SKM-1 (cell line): ENCODE data around the gene NUDT16L1.
"Not testable (repeated sequence)": the region's sequence is repeated elsewhere in the genome, so short reads cannot be mapped to it uniquely, and the experiment has no call there.

ENCODE experiments used
- DNase-seq: peaks from one replicate; lab custom pipeline; 2025; ENCODE audit not compliant: unreplicated experiment; lab: John Stamatoyannopoulos, UW

The NUDT16L1 gene

DNA sequence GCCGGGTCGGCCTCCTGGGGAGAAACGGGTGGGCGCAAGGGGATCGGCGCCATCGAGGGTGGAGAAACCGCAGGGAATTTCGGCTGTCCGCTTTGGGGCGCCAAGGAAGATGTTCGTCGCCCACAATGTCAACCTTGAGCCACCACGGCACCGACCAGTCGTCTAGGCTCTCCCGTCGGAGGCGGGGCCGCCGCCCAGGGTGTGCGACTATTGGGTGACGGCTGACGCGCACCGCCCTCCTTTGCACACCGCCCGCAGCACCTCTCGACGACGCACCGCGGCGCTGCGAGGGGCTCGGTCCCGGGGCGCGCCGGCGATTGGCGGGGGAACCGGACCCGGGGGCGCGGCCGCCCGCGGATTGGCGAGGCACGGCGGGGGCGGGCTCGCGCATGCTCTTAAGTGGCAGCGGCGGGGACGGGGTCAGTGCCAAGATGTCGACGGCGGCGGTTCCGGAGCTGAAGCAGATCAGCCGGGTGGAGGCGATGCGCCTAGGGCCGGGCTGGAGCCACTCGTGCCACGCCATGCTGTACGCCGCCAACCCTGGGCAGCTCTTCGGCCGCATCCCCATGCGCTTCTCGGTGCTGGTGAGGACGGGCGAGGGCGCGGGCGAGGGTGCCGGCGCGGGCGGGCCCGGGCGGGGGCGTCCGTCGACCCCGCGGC is at the start of gene NUDT16L1:
NUDT16L1 (plus strand) TSS at position 267 of the 660 bp plus-strand sequence; CDS start at position 432, 165 bp downstream.
- DNase-seq = peak; percentile 92

DNA sequence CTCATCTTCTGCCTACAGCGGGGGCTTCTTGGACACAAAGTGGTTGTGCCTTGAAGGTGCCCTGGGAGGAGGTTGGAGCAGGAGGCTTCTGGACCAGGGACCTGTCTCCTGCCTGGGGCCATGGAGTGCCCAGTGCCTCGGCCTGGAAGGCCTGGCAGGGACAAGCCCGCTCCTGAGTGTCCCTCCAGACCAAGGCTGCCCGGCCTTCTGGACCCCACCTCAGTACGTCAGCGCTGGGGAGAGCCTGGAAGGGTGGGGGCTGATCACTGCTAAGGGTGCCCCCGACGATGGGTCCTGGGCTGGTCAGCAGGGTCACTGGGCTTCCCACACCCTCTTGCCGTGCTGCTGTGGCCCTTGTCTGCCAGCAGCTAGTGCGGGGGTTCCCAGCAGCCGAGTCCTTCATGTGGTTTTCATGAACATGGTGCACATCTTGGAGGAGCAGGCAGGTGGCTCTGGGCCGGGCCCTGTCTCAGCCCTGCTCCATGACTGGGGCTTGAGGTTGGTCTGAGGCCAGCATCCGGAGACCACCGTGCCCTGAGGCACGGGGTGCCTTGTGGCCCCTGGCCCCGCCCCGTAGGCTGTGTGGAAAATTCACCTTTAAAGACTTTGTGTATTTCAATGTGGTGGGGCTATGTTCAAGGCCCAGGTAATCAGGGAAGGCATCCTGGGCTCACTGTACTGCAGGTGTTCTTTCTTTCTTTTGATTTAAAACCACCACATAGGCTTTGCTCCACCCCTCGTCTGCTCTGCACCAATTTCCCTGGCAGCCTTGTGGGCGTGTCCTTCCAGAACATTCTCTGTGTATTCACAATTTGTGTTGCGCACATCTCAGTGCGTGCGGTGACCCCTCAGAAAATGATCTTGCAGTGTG is 46.4 kb upstream of the NUDT16L1 start:
- no peak for DNase-seq

DNA sequence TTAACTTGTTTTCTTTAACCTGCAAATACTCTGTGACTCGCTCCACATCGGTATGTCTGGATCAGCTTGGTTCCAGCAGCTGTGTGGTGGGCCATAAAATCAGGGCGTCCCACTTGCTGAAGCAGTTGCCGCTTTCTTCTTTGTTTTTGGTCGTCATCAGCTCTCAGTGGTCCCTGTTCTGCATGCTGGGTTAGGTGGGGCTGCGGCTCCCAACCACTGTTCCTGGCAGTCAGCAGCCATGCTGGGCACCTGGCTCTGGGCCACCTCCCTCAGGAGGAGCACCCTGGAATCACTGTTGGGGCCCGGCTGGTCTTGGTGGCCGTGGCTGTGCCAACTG is 45.8 kb upstream of the NUDT16L1 start:
- no peak for DNase-seq

DNA sequence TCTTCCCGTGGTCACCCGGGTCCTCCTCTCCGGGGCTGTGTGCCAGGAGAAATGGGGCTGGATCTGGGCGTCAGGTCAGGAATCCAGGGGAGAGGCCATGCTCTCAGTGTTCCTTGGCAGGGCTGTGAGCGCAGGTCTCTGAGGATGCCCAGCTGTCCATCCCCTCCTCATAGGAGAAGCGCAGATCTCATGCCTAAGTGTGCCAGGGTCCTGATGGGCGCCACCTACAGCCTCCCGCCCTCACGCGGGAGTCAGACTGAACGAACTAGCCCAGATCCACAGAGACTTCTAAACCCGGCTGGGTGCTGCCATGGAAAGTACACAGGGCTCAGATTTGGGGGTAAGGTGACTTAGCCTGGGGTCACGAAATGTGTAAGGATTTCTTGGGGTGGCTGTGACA is 44.4 kb upstream of the NUDT16L1 start:
- DNase-seq = no peak

DNA sequence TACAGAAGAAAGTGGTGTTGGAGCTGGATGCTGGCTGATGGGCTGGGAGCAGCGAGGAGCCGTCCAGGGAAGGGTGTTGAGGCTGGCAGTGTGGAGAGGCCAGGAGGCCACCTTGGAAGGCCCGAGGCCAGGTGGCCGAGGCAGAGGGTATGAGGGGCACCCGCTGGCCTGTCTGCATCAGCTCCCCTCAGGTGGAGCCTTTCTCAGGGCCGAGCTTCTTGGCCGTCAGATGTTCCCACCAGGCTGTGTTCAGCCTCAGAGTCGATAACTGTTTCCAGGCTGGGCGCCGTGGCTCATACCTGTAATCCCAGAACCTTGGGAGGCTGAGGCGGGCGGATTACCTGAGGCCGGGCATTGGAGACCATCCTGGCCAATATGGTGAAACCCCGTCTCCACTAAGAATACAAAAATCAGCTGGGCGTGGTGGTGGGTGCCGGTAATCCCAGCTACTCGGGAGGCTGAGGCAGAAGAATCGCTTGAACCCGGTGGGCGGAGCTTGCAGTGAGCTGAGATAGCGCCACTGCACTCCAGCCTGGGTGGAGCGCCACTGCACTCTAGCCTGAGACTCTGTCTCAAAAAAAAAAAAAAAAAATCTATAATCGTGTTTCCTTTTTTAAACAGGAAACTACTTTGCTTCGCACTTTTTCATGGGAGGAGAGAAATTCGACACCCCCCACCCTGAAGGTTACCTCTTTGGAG is 43.5 kb upstream of the NUDT16L1 start:
- no peak for DNase-seq

DNA sequence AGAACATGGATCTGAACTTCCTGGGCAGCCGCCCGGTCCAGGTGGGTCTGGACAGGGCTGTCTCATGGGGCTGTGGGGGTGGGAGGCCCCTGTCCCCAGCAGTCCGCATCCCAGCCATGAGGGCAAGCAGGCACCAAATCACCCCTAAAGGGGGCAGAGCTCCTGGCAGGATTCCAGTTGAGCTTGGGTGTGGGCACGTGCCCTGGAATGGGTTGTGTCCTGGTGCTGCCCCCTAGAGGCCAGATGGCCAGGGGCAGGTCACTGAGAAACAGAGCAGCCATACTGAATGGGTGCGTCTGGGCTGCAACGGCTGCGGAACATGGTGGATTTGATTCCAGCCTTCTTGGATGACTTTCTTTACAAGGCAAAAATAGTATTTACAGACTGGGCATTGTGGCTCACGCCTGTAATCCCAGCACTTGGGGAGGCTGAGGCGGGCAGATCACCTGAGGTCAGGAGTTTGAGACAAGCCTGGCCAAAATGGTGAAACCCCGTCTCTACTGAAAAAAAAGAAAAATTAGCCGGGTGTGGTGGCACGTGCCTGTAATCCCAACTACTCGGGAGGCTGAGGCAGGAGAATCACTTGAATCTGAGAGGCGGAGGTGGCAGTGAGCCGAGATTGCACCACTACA is 42.8 kb upstream of the NUDT16L1 start:
- DNase-seq = not testable (repeated sequence)

DNA sequence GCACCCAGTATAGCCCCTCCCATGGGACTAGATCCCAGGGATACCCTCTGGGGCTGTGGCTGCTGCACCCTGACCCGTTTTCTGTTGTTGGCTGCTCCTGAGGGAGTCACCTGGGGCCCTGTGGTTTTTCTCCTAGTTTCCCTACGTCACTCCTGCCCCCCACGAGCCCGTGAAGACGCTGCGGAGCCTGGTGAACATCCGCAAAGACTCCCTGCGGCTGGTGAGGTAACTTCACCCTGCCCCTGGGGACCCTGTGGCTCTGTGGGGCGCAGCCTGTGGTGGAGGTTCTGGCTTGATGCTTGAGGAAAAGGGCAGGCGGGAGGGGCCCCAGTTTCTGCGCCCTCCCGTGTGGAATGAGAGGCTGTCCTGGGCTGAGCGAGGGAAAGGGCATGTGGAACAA is 41.5 kb upstream of the NUDT16L1 start:
- no peak for DNase-seq

DNA sequence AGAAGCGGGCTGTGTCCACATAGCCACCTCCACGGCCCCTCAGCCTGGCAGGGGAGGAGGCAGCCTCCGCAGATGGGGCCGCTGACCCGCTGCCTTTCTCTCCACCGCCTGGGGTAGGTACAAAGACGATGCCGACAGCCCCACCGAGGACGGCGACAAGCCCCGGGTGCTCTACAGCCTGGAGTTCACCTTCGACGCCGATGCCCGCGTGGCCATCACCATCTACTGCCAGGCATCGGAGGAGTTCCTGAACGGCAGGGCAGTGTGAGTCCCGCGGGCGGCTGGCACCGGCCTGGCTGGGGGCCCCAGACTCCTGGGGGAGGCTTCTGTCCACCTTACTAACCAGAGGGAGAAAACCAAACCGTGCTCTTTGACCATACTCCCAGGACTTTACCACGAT is 40.8 kb upstream of the NUDT16L1 start:
- no peak for DNase-seq

DNA sequence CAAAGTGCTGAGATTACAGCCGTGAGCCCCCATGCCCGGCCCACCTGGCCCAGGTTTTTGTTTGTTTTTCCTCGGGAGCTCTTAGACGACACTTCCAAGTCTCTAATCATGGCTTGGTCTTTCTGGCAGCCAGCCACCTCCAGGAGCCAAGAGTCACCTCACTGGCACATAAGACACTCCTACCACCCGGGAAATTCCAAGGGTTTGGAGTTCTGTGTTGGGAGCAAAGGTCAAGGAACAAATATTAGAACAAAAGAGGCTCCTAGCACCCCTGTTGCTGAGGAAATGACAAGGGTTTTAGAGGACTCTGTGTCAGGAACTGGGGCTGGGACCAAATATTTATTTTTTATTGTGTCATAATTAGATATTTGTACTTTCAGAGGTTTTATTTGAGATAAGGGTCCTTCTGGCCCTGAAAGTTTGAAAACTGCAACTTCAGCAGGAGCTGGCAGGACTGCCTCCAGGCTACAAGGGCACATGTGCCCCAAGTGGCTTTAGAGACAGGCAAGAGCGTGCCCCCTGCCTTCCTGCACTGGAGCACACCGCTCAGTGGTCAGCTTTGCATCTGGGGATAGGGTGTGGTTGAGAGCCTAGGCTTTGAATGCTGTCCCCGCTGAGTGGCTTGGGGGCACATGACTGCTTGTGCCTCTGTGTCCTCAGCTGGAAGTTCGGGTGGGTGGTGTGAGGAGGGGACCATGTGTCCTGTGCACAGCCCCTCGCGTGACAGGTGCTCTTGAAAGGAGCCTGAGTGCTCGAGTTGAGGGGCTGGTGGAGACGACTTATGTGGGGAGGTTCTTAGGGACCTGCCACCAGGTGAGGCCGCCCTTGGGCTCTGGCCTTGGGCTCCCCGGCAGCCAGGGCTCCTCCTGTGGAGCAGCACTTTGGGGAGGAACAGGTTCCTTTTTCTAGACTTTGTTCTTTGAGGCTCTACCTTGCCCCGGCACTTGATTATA is 39.1 kb upstream of the NUDT16L1 start:
- DNase-seq = no peak

DNA sequence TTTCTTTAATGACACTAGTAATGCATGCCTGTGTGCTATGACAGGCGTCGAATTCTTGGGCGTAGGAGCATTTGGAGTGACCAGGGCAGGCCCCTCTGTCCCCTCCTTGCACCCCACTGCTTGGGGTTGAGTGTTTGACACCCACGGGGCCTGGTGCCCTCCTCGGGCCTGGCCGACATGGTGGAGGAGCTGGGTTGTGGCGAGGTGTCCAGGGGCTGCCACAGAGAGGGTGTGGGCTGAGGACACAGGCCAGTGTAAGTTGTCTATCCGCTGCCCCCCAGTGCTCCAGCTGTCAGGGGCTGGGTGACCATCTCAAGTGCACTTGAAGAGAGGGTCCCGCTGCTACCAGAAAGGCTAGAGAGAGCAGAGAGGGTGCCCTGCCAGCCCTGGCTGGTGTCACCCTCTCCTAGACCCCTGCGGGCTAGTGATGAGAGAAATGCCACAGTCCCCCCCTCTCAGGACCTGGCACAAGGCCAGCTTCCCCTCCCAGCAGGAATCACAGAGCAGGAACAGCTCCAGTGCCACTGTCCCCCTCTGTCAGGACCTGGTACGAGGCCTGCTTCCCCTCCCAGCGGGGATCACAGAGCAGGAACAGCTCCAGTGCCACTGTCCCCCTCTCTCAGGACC is 38.3 kb upstream of the NUDT16L1 start:
- no peak for DNase-seq

DNA sequence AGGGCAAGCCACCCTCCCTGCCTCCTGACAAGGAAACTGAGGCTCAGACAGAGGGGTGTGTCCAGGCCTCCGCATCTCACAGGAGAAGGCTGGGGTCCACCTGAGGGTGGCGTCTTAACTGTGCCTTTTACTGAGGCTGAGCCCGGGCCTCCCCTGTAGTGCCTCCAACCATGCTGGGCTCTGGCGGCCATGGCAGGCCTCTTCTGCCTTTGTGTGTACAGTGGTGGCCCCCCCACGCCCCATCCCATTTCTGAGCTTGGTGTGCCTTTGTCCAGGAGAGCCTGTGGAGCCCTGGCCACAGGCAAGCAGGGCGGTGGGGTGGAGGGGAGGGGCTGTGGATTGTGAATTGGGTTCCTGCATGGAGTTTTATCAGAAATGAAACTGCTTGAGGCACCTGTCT is 37.6 kb upstream of the NUDT16L1 start:
- DNase-seq = no peak

DNA sequence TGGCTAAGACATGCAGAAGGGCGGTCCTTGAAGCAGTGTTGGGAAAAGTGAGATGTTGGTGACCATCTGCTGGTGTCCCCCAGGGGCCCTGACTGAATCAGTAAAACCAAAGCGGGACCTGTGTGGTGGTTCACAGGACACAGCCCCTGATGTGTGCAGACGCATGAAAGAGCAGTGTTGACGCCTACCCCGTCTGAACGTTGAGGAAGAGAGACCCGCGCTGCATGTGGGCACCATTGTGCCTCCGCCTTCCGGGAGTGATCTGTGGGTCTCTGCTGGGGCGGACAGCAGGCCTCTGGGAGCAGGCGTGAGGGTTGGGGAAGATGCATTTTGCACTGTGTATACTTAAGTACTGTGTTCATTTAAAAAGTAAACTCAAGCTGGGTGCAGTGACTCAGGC is 37.1 kb upstream of the NUDT16L1 start:
- no peak for DNase-seq

DNA sequence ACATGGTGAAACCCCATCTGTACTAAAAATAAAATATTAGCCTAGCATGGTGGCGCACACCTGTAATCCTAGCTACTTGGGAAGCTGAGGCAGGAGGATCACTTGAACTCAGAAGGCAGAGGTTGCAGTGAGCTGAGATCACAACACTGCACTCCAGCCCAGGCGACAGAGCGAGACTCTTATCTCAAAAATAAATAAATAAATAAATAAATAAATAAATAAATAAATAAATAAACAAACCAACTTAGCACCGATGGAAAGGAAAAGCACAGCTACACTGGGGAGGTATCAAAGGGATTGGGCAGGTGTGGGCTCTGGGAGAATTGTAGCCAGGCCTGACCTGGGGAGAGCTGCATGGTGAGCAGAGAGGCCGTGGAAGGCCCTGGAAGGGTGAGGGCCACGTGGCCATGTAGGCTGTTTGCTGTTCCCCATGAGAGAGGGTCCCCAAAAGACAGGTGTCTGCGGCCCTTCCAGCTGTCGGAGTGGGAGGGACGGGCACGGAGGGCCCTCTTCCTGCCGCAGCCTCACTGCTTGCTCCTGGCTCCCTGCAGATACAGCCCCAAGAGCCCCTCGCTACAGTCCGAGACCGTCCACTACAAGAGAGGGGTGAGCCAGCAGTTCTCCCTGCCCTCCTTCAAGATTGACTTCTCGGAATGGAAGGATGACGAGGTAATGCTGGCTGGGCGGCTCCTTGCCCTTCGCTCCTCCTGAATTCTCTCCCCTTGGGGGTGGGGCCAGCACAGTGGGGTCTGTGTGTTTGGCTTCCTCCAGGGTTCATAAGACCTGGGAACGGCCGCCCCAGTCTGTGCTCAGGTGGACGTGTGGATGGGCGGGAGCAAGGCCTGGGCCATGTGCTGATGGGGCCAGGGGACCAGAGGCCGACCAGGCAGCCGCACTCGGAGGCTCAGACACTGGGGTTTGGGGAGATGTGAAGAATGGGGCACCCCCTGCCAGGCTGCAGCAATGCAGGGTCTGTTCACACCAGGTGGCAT is 36.4 kb upstream of the NUDT16L1 start:
- no peak for DNase-seq

DNA sequence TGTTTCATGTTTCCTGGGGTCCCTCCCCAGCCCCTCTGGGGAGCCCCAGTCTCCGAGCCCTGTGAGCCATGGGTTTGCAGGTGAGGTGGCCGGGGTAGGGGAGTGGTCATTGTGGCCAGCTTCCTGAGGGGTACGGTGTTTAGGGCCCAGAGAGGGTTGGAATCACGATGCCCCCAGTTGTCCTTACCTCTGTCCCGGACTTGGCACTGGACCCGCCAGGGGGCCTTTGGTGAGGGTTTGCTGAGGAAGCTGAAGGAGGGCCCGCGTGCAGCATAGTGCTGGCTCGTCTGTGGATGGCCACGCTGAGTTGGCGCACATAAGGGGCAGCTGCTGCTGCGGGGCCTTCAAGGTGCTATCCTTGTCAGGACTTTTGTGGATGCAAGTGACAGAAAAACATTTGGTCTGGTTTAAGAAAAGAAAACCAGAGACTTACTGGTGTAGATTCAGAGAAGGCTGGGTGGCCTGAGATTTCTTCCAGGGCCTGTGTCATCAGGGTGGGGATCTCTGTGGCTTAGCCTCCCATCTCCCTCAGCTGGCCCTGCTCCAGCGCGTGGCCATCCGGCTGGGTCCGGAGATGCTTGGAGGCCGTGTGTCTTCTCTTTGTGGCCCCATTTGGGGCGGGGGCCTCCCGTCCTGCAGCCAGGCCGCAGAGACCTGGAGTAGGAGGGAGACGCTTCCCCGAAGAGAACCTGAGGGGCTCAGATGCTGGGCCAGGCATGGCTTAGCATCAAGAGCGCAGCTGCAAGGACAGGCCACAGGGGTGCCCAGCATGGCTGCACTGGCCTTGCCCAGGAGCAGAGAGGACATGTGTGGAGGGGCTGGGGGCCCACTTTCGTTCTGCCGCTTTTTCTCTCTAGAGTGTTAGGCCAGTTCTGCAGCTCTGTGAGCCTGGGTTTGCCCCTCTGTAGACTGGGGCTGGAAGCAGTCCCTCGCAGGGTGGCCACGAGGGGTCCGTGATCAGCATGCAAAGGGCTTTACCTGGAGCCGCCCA is 33.7 kb upstream of the NUDT16L1 start:
- DNase-seq = no peak

DNA sequence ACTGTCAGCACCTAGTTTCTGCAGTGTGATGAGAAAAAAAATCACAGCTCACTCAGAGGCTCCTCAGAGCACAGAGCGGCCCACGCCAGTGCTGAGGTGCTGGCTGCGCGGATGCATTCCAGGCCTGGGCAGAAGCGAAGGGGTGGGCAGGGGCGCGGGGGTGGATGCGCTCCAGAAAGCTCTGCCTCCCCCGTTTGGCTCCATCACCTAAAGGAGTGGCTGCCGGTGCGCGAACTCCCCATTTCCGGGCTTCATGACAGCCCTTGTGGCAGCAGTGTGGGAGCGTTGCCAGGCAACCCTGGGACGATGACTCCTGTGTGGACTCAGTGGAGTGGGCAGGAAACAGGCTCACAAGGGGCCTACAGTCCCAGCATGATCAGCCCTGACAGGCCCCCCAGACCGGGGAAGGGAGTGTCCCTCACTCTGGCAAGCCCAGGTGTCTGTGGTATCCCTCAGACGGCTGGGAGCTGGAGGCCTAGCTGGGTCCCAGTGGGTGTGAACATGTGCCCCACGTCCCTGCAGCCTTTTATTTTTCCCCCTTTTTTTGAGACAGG is 32.8 kb upstream of the NUDT16L1 start:
- no peak for DNase-seq

DNA sequence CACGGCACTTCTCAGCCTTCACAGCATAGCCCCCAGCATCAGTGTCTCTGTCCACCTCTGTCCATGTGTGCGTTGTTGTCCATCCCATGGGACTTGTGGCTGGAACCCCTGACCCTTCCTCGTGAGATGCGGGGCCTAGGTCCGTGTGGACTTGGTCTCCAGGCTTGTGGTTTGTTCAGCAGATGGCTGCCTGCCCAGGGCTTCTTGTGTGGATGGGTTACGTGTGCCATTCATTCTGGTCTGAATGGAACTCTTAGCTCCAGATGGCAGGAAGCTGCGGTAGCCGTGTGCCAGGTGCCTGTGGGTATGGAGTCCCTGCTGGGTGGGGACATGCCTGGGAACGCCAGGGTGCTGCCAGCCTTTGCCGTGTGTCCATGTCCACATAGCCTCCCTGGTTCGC is 31.7 kb upstream of the NUDT16L1 start:
- no peak for DNase-seq

DNA sequence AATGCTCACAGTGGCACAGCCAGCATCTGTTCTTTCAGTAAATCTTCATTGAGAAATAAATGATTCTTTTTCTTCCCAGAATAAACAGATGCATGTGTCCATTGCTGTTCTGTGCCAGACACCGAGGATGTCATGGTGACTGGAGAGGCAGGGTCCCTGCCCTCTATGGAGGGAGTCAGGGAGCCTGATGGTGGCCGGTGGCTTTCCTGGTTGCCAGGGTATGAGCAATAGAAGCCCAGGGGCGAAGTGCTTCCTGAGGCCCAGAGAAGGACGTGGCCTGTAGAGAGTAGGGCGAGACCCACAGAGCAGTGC is 29.9 kb upstream of the NUDT16L1 start:
- no peak for DNase-seq
